Keratinocyte (primary cell): ENCODE results near the gene HPS1. TPM values are rescaled to one million over a fixed set of nuclear protein-coding genes. Genes with fewer than 3 reads are reported as not detected.

ENCODE experiments used
- DNase-seq: peaks from one replicate; pipeline ENCODE4 v3.0.0-alpha.2; 2011; ENCODE audit warnings: low read depth, missing footprints, low spot score
- FAIRE-seq: peaks from 2 replicates; lab custom pipeline; 2011; peaks lifted over from hg19 to GRCh38; lab: Jason Lieb, UNC
- H2AFZ ChIP-seq: 2 replicates; pipeline ENCODE4 v1.6.0; 2012; ENCODE audit warnings: low read length, control low read depth, inconsistent platforms; ENCODE audit not compliant: control insufficient read depth
- H3K27ac ChIP-seq: 2 replicates; pipeline ENCODE4 v1.5.1; 2011; ENCODE audit warnings: low read length; ENCODE audit not compliant: control insufficient read depth, insufficient read depth
- H3K27me3 ChIP-seq: 3 replicates; pipeline ENCODE4 v1.6.0; 2011; ENCODE audit warnings: low read length; ENCODE audit not compliant: control insufficient read depth, insufficient read depth; ENCODE audit errors: extremely low read depth
- H3K36me3 ChIP-seq, 2 experiments: 2 replicates in 1 of 2; 3 replicates in 1 of 2; pipeline ENCODE4 v1.5.1; 2011; ENCODE audit warnings: low read length in 2 of 2, mild to moderate bottlenecking in 1 of 2; ENCODE audit not compliant: control insufficient read depth in 2 of 2, insufficient read depth in 2 of 2; ENCODE audit errors: extremely low read depth in 1 of 2
- H3K4me1 ChIP-seq: 3 replicates; pipeline ENCODE4 v1.5.1; 2011; ENCODE audit warnings: low read length; ENCODE audit not compliant: control insufficient read depth, insufficient read depth; ENCODE audit errors: extremely low read depth
- H3K4me2 ChIP-seq: 3 replicates; pipeline ENCODE4 v1.6.0; 2011; ENCODE audit warnings: low read depth, low read length; ENCODE audit not compliant: control insufficient read depth, insufficient read depth; ENCODE audit errors: extremely low read depth
- H3K4me3 ChIP-seq, 3 experiments: fragments of 200-600 bp in 1 of 3; sonication (generic) in 1 of 3; 2 replicates in 2 of 3; 3 replicates in 1 of 3; pipeline ENCODE4 v1.5.1; 2011 to 2016; ENCODE audit warnings: low read length in 3 of 3, mild to moderate bottlenecking in 3 of 3, control low read depth in 2 of 3, inconsistent platforms in 1 of 3, low read depth in 1 of 3, mixed read lengths in 1 of 3, mixed run types in 1 of 3, moderate library complexity in 1 of 3; ENCODE audit not compliant: control insufficient read depth in 2 of 3, insufficient read depth in 2 of 3; ENCODE audit errors: extremely low read depth in 1 of 3
- H3K79me2 ChIP-seq: 2 replicates; pipeline ENCODE4 v1.6.0; 2012; ENCODE audit warnings: low read length; ENCODE audit not compliant: control insufficient read depth, insufficient read depth
- H3K9ac ChIP-seq: 3 replicates; pipeline ENCODE4 v1.6.0; 2011; ENCODE audit warnings: low read length; ENCODE audit not compliant: control insufficient read depth, insufficient read depth; ENCODE audit errors: extremely low read depth
- H3K9me1 ChIP-seq: 3 replicates; pipeline ENCODE4 v1.6.0; 2011; ENCODE audit warnings: low read length; ENCODE audit not compliant: control insufficient read depth, insufficient read depth; ENCODE audit errors: extremely low read depth
- H3K9me3 ChIP-seq: 2 replicates; pipeline ENCODE4 v1.5.1; 2012; ENCODE audit warnings: low read depth, low read length; ENCODE audit not compliant: control insufficient read depth
- H4K20me1 ChIP-seq: 3 replicates; pipeline ENCODE4 v1.6.0; 2011; ENCODE audit warnings: low read length; ENCODE audit not compliant: control insufficient read depth, insufficient read depth; ENCODE audit errors: extremely low read depth
- EZH2 ChIP-seq: IDR thresholded peaks from one replicate; pipeline ENCODE4 v1.6.1; 2012; ENCODE audit warnings: inconsistent platforms, mild to moderate bottlenecking, low read length, moderate library complexity
- dilution Hi-C: fragments of 300-500 bp; cut with MboI; formaldehyde crosslinking; loops from one replicate; pipeline ENCODE4 v1.7.0; 2020; ENCODE audit warnings: low sequenced_read_pairs; ENCODE audit not compliant: extremely low pct_ligation_motif_present
- polyA plus RNA-seq, 5 experiments: library from polyadenylated mRNA; depleted of rRNA in 3 of 5; stranded (reverse) in 3 of 5; stranded (forward) in 1 of 5; unstranded in 1 of 5; fragments of >200 nt; gene quantifications; 1 replicate in 1 of 5; 2 replicates in 3 of 5; 3 replicates in 1 of 5; pipeline versions ENCODE4 v1.2.1 to v1.2.3, GENCODE V29; 2011 to 2012; ENCODE audit warnings: missing spikeins in 2 of 5, low read depth in 1 of 5, low replicate concordance in 1 of 5
- TF ChIP-seq, protein P1 (sequence below), 3 experiments: IDR thresholded peaks in 1 of 3; conservative IDR thresholded peaks in 1 of 3; optimal IDR thresholded peaks in 1 of 3; 2 replicates in 2 of 3; 3 replicates in 1 of 3; pipeline versions ENCODE3 to v1.5.1; 2011; ENCODE audit warnings: low read length in 3 of 3, mild to moderate bottlenecking in 3 of 3, moderate library complexity in 2 of 3, control low read depth in 1 of 3, inconsistent platforms in 1 of 3; ENCODE audit not compliant: insufficient read depth in 2 of 3; ENCODE audit errors: extremely low read depth in 1 of 3

Gene HPS1
- polyA plus RNA-seq, 1 donor (not counting 4 experiments of a cell fraction or from before 2014, with no cell fraction given): 39.4 TPM

DNA sequence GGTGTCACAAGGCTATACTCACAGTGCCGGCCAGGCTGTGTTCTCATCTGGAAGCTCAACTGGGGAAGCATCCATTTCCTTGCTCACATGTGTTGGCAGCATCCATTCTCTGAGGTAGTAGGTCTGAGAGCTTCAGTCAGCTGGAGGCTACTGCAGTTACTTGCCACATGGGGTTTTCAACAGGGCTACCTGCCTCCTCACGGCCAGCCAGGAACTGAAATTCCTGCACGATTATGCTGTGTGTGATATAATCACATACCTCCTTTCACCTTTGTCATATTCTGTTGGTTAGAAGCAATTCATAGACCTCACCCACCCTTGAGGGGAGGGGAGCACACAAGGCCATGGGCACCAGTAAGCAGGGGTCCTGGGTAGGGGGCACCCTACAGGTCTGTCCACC lies 69.2 kb downstream of the HPS1 start:
- TF ChIP-seq, protein P1, sequence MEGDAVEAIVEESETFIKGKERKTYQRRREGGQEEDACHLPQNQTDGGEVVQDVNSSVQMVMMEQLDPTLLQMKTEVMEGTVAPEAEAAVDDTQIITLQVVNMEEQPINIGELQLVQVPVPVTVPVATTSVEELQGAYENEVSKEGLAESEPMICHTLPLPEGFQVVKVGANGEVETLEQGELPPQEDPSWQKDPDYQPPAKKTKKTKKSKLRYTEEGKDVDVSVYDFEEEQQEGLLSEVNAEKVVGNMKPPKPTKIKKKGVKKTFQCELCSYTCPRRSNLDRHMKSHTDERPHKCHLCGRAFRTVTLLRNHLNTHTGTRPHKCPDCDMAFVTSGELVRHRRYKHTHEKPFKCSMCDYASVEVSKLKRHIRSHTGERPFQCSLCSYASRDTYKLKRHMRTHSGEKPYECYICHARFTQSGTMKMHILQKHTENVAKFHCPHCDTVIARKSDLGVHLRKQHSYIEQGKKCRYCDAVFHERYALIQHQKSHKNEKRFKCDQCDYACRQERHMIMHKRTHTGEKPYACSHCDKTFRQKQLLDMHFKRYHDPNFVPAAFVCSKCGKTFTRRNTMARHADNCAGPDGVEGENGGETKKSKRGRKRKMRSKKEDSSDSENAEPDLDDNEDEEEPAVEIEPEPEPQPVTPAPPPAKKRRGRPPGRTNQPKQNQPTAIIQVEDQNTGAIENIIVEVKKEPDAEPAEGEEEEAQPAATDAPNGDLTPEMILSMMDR (optimal IDR thresholded peaks at IDR 0.05 in 1 of 3, IDR thresholded peaks at IDR 0.05 in 1 of 3, conservative IDR thresholded peaks at IDR 0.05 in 1 of 3; ENCODE audit: extremely low read depth in 1 of 3, insufficient read depth in 2 of 3, low read length in 3 of 3): no peak
- no peak for TF ChIP-seq EZH2
- Histone ChIP-seq H3K9ac (no peak overlapping the region), H3K4me2 (no peak overlapping the region), H3K36me3 (no peaks in the 10 kb centered on the region), H2AFZ (no peak overlapping the region), H3K79me2 (no peaks in the 10 kb centered on the region), H3K27me3 (no peaks in the 10 kb centered on the region), H3K4me1 (peaks cover 11% of the 10 kb centered on the region), H4K20me1 (no peaks in the 10 kb centered on the region), H3K4me3 (no peak overlapping the region), H3K27ac (no peak overlapping the region), H3K9me1 (no peaks in the 10 kb centered on the region), H3K9me3 (no peaks in the 10 kb centered on the region)
- FAIRE-seq: no peak
- no peak for DNase-seq
- dilution Hi-C loops: no loop called here

DNA sequence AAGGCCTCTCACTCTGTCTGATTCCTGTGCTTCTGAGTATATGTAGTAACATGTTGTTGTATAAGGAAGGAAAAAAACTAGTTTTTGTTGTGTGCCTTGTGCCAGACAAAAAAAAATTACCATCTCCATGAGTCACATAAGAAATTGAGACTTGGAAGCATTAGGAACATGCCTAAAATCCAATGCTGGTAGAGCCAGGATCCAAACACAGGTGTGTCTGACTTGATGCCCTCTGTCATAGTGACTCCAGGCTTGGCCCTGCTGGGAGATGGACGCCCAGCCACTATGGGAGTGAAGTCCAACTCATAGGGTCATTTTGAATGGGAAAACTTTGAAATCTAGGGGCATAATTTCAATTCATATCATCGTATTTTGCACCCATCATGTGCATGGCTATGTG lies 69.7 kb downstream of the HPS1 start:
- peaks cover 11% of the 10 kb centered on the region for H3K4me1 ChIP-seq
- TF ChIP-seq, protein P1 (optimal IDR thresholded peaks at IDR 0.05 in 1 of 3, IDR thresholded peaks at IDR 0.05 in 1 of 3, conservative IDR thresholded peaks at IDR 0.05 in 1 of 3; ENCODE audit: extremely low read depth in 1 of 3, insufficient read depth in 2 of 3, low read length in 3 of 3): no peak
- TF ChIP-seq EZH2: no peak
- no peak overlapping the region for H3K4me2 ChIP-seq
- H3K9me3 ChIP-seq: no peaks in the 10 kb centered on the region
- DNase-seq (no peak), FAIRE-seq (no peak)
- no peaks in the 10 kb centered on the region for H3K27me3 ChIP-seq
- dilution Hi-C loops: no loop called here
- H4K20me1 ChIP-seq: no peaks in the 10 kb centered on the region
- H3K27ac ChIP-seq: no peak overlapping the region
- no peak overlapping the region for H3K9ac ChIP-seq
- no peak overlapping the region for H2AFZ ChIP-seq
- H3K36me3 ChIP-seq: no peaks in the 10 kb centered on the region
- H3K79me2 ChIP-seq: no peaks in the 10 kb centered on the region
- no peak overlapping the region for H3K4me3 ChIP-seq
- H3K9me1 ChIP-seq: no peaks in the 10 kb centered on the region
